Measurements from ENCODE around the gene CRIP1. TPM values are rescaled to one million over a fixed set of nuclear protein-coding genes. Genes with fewer than 3 reads are reported as not detected.

CRIP1 gene
- total and polyA plus RNA-seq, 2 donors (not counting 3 experiments of a cell fraction or from before 2014, with no cell fraction given) = 3.1 to 8.1 TPM

GRCh38 chr14:105508601-105509000 lies 21.9 kb downstream of the CRIP1 start:
- FAIRE-seq = no peak
- no TSS peak for BruUV-seq (replicated peaks)

More at GRCh38 chr14:105508601-105509000, 21.9 kb downstream of the CRIP1 start:
- no peak overlapping the region for H3K4me2 ChIP-seq (ENCODE audit: insufficient read depth, low read length)
- no peak overlapping the region for H3K4me3 ChIP-seq (replicated peaks in 1 of 3; ENCODE audit: insufficient read depth in 1 of 3, low read depth in 1 of 3, low read length in 3 of 3)
- H3K27me3 ChIP-seq (ENCODE audit: control insufficient read depth in 2 of 2, insufficient read depth in 2 of 2, low read length in 2 of 2) = no peaks in the 10 kb centered on the region
- no peak overlapping the region for H2AFZ ChIP-seq (ENCODE audit: low read depth, low read length)
- dilution Hi-C loops (cut with MboI; ENCODE audit: extremely low pct_ligation_motif_present, low sequenced_read_pairs) = no loop called here
- intact Hi-C loops (cut with micrococcal nuclease) = no loop called here
- POLR2A ChIA-PET = no interaction called here
- H3K27ac ChIP-seq (ENCODE audit: insufficient read depth, low read depth, low read length) = no peak overlapping the region
- no peak overlapping the region for H3K9ac ChIP-seq (replicated peaks; ENCODE audit: extremely low read depth, insufficient read depth, low read length)
- H3K9me3 ChIP-seq (replicated peaks; ENCODE audit: control insufficient read depth, insufficient read depth, low read length) = no peaks in the 10 kb centered on the region
- no peaks in the 10 kb centered on the region for H3K4me1 ChIP-seq (ENCODE audit: control insufficient read depth, extremely low read depth, insufficient read depth, low read length)
- H3K36me3 ChIP-seq (ENCODE audit: control insufficient read depth in 2 of 2, extremely low read depth in 1 of 2, insufficient read depth in 2 of 2, low read length in 2 of 2) = no peaks in the 10 kb centered on the region
- CTCF ChIA-PET = no interaction called here
- DNase-seq (ENCODE audit: low read depth, low spot score) = no peak
- H3K9me1 ChIP-seq (replicated peaks; ENCODE audit: control insufficient read depth, extremely low read depth, insufficient read depth, low read length) = no peaks in the 10 kb centered on the region
- TF ChIP-seq POLR2AphosphoS5 (IDR thresholded peaks at IDR 0.05; ENCODE audit: insufficient read depth, low read depth, low read length) (no peak), POLR2A (IDR thresholded peaks at IDR 0.05; ENCODE audit: low read depth, low read length) (no peak), EZH2 (IDR thresholded peaks at IDR 0.05; ENCODE audit: borderline replicate concordance, low read depth, low read length, severe bottlenecking) (no peak), GATA2 (IDR thresholded peaks at IDR 0.05; ENCODE audit: insufficient read depth, insufficient read length, low read depth, low read length) (no peak), MYC (IDR thresholded peaks at IDR 0.05; ENCODE audit: low read depth, low read length) (no peak), JUN (IDR thresholded peaks at IDR 0.05; ENCODE audit: borderline replicate concordance, insufficient read depth, insufficient read length, low read depth) (no peak), FOS (IDR thresholded peaks at IDR 0.05; ENCODE audit: borderline replicate concordance, insufficient read depth, low read length) (no peak)
- TF ChIP-seq, protein P1, sequence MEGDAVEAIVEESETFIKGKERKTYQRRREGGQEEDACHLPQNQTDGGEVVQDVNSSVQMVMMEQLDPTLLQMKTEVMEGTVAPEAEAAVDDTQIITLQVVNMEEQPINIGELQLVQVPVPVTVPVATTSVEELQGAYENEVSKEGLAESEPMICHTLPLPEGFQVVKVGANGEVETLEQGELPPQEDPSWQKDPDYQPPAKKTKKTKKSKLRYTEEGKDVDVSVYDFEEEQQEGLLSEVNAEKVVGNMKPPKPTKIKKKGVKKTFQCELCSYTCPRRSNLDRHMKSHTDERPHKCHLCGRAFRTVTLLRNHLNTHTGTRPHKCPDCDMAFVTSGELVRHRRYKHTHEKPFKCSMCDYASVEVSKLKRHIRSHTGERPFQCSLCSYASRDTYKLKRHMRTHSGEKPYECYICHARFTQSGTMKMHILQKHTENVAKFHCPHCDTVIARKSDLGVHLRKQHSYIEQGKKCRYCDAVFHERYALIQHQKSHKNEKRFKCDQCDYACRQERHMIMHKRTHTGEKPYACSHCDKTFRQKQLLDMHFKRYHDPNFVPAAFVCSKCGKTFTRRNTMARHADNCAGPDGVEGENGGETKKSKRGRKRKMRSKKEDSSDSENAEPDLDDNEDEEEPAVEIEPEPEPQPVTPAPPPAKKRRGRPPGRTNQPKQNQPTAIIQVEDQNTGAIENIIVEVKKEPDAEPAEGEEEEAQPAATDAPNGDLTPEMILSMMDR (IDR thresholded peaks at IDR 0.05; ENCODE audit: extremely low read depth in 1 of 2, insufficient read depth in 1 of 2, low read depth in 1 of 2, low read length in 2 of 2) = no peak
- TF ChIP-seq, protein P2, sequence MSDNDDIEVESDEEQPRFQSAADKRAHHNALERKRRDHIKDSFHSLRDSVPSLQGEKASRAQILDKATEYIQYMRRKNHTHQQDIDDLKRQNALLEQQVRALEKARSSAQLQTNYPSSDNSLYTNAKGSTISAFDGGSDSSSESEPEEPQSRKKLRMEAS (IDR thresholded peaks at IDR 0.05; ENCODE audit: insufficient read depth, insufficient read length) = no peak
- no peaks in the 10 kb centered on the region for H4K20me1 ChIP-seq (replicated peaks; ENCODE audit: control insufficient read depth, extremely low read depth, insufficient read depth, low read length)
- no peaks in the 10 kb centered on the region for H3K79me2 ChIP-seq (ENCODE audit: control insufficient read depth, insufficient read depth, low read length)

Measured in endothelial cell of umbilical vein (primary cell).